HEK293T (cell line): Measurements from ENCODE around the gene EGFL8.

Experiments
- BHLHE40 ChIP-seq: fragments of 450-650 bp; IDR thresholded peaks from 2 replicates; pipeline ENCODE4 v1.6.1; 2016; ENCODE audit warnings: mild to moderate bottlenecking, moderate library complexity, borderline replicate concordance
- FOXA1 ChIP-seq: fragments of 450-650 bp; IDR thresholded peaks from 2 replicates; pipeline ENCODE4 v1.6.1; 2016; ENCODE audit warnings: mild to moderate bottlenecking
- FOXM1 ChIP-seq: fragments of 450-650 bp; IDR thresholded peaks from 2 replicates; pipeline ENCODE4 v1.6.1; 2017; ENCODE audit warnings: mild to moderate bottlenecking, borderline replicate concordance
- L3MBTL2 ChIP-seq: fragments of 450-650 bp; conservative IDR thresholded peaks from 2 replicates; pipeline ENCODE4 v1.6.1; 2016; ENCODE audit warnings: mild to moderate bottlenecking
- TARDBP ChIP-seq: fragments of 450-650 bp; IDR thresholded peaks from 2 replicates; pipeline ENCODE4 v1.6.1; 2016
- ZNF384 ChIP-seq: fragments of 450-650 bp; IDR thresholded peaks from 2 replicates; pipeline ENCODE4 v1.6.1; 2016
- TF ChIP-seq, protein P1 (sequence below): fragments of 450-650 bp; IDR thresholded peaks from 2 replicates; pipeline ENCODE4 v1.6.1; 2016

DNA sequence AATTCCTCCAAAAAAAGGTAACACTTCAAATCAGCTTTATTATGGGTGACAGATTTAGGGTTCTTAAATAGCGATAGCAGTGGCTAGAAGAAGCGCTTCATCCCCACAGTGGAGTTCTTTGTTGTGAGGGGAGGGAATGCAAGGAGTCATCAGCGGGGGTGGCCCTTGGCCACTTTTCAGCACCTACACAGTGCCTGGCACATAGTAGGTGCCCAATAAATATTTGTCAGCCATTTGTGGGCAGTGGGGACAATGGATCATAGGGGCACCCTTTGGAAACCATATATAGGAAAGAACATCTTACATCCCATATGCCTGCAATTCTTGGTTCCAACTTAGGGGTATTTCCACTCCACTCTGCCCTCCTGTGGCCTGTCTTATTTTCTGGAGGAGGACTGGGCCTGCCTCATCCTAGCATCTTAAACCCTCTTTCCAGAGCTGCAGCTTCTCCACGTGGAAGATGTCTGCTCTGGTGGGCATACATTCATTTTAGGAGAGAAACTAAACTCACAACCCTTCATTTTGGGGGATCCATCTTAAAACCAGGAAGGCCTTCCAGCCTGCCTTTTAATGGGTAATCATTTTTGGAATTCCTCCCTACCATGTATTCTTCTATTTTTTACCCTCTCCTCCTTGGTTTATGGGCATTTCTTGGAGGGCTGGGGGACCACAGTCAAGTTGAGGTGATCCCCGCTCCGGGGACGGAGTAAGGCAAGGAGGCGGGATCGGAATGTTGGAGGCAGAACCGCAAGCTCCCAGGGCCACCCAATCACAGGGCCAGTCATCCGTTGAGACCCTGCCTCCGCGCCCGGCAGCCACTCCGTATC lies 30.6 kb downstream of the EGFL8 start:
- TF ChIP-seq L3MBTL2 (no peak), FOXA1 (no peak), FOXM1 (no peak), BHLHE40 (no peak), TARDBP (no peak), ZNF384 (no peak)
- TF ChIP-seq, protein P1, sequence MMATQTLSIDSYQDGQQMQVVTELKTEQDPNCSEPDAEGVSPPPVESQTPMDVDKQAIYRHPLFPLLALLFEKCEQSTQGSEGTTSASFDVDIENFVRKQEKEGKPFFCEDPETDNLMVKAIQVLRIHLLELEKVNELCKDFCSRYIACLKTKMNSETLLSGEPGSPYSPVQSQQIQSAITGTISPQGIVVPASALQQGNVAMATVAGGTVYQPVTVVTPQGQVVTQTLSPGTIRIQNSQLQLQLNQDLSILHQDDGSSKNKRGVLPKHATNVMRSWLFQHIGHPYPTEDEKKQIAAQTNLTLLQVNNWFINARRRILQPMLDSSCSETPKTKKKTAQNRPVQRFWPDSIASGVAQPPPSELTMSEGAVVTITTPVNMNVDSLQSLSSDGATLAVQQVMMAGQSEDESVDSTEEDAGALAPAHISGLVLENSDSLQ: no peak
